GM12872 (cell line): ENCODE data around the gene TSPO2.

ENCODE experiments used
- TF ChIP-seq, protein P1 (sequence below): IDR thresholded peaks from 3 replicates; pipeline ENCODE4 v1.5.1; 2011; ENCODE audit warnings: low read depth, mild to moderate bottlenecking, low read length, moderate library complexity; ENCODE audit not compliant: insufficient read depth

The TSPO2 gene

GRCh38 chr6:41042226-41043055 is at the start of gene TSPO2:
Gene TSPO2 (plus strand): TSS chr6:41042467. CDS start chr6:41042986, 519 bp downstream.
- TF ChIP-seq, protein P1, sequence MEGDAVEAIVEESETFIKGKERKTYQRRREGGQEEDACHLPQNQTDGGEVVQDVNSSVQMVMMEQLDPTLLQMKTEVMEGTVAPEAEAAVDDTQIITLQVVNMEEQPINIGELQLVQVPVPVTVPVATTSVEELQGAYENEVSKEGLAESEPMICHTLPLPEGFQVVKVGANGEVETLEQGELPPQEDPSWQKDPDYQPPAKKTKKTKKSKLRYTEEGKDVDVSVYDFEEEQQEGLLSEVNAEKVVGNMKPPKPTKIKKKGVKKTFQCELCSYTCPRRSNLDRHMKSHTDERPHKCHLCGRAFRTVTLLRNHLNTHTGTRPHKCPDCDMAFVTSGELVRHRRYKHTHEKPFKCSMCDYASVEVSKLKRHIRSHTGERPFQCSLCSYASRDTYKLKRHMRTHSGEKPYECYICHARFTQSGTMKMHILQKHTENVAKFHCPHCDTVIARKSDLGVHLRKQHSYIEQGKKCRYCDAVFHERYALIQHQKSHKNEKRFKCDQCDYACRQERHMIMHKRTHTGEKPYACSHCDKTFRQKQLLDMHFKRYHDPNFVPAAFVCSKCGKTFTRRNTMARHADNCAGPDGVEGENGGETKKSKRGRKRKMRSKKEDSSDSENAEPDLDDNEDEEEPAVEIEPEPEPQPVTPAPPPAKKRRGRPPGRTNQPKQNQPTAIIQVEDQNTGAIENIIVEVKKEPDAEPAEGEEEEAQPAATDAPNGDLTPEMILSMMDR, result no peak

GRCh38 chr6:40992746-40993145 is 49.5 kb upstream of the TSPO2 start:
- TF ChIP-seq, protein P1, result no peak

- TF ChIP-seq, protein P1, result no peak
Observed at GRCh38 chr6:40996591-40997233, 45.6 kb upstream of the TSPO2 start.

- TF ChIP-seq, protein P1, result no peak
Observed at GRCh38 chr6:40997234-40997957, 44.9 kb upstream of the TSPO2 start.

GRCh38 chr6:40998661-40999060 is 43.6 kb upstream of the TSPO2 start:
- TF ChIP-seq, protein P1, result no peak

DNA sequence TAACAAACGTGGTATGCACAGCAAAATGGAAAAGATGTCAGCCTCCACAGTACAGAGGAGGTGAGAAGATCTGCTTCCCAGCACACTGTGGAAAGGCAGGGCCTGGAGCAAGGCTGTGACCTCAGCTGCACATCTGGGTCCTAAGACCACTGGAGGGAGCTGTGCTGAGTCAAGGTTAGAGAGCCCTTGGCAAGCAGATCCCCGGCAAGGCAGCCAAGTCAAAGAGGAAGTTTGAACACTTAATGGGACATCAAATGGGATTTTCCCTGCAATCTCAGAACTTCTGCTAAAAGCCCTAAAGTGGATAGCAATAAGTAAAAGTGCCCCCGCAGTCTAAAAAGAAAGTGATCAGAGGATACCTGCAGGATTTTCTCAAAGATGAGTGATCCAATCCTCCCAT is 42.7 kb upstream of the TSPO2 start:
- TF ChIP-seq, protein P1, result peak; percentile 64

DNA sequence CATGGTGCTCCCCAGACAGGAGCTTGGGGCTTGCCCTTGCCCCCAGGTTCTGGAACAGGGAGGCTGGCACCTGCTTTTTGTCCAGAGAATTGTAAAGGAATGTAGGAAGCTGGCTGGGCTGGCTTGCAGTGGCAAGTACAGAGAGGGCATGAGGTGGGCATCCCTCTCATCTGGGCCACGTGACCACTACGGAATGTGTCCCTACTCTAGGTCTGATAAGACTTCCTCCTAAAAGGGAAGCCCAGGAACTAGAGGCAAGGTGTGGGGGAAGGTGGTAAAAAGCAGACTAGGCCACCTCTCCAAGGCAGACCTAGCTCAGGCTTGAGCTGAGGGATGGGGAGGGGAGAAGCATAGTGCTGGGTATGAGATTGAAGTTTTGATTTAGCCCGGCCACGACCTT is 42.0 kb upstream of the TSPO2 start:
- TF ChIP-seq, protein P1, result no peak
